ENCODE measurements around the gene NFKBIE. TPM values are rescaled to one million over a fixed set of nuclear protein-coding genes. Genes with fewer than 3 reads are reported as not detected.
A peak's percentile ranks its signal among the peaks of the same experiment; 100 is the strongest.

The NFKBIE gene
- total and polyA plus RNA-seq, 9 of the 15 experiments (the other 6 are each of a cell fraction or from before 2014, with no cell fraction given): 2.1 to 16.4 (median 11.7) TPM

GRCh38 chr6:44270526-44271405 is 5.4 kb upstream of the NFKBIE start (continued):
- TF ChIP-seq TFE3 (CRISPR knock-in tag; IDR thresholded peaks at IDR 0.05) (no peak), CBFA2T2 (conservative IDR thresholded peaks at IDR 0.05) (no peak), ZNF740 (CRISPR knock-in tag; IDR thresholded peaks at IDR 0.05) (peak; percentile 18; the same call in 1 of the 2 replicates), ZNF740 (tag; IDR thresholded peaks at IDR 0.05) (no peak), VEZF1 (CRISPR knock-in tag; IDR thresholded peaks at IDR 0.05) (peak; percentile 48), MEF2D (tag; conservative IDR thresholded peaks at IDR 0.05; ENCODE audit: low read depth) (no peak)
